ENCODE results near the gene CCND2.

CCND2 gene

DNA sequence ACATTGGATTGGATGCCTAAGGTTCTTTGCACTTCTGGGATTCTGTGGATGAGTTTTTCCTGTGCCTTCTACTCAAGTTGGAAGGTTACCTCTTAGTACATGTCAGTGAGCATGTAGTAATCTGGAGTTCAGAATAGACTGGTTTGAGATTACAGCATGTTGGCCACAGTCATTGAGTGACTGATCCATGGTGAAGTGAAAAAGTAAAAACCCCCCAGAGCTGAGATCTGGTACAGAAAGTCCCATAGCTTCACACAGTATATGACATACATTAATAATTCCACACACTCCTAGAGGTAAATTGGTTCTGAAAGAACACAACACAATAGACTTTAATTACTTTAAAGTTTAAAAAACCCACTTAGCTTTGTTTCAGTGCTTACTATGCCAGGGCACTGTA, 11.9 kb upstream of the CCND2 start:
- peaks cover 0 to 43% (median 0%) of the 10 kb centered on the region in 3 experiments for H3K27me3 ChIP-seq (ENCODE audit: control insufficient read depth in 3 of 3, insufficient read depth in 3 of 3, low read depth in 1 of 3, low read length in 3 of 3)

DNA sequence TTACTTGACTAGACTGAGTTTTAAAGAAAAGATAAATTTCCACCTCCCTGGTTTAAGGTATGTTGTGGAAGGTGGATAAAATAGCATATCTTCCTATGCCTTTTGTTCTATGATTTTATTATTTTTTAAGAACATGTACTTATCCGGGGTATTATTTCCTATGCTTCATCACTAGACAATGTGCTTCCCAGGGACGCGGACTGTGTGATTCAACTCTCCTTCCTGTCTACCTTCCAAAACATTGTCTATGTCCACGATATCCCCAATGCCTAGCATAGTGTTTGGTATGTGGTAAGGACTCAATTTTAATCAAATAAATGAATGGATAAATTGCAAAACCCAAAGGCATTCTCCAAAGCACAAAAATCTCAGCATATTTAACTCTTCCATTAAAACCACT, 8.3 kb upstream of the CCND2 start:
- no peak overlapping the region for H3K4me3 ChIP-seq (ENCODE audit: low read length in 2 of 2)
- no peak overlapping the region for H3K23ac ChIP-seq (ENCODE audit: low read depth, low read length, poor library complexity)
- no CpG with 5 or more reads among the region's 4 CpGs for WGBS, 2 donors (ENCODE audit: extremely low coverage in 2 of 2, insufficient read length in 2 of 2, insufficient replicate concordance in 1 of 2)
- no peak overlapping the region for H4K91ac ChIP-seq (ENCODE audit: low read depth, low read length, poor library complexity)
- H2BK15ac ChIP-seq (ENCODE audit: low read length) = no peak overlapping the region
- peaks cover 2 to 4% of the 10 kb centered on the region in 2 donors for H3K4me1 ChIP-seq (ENCODE audit: control insufficient read depth in 2 of 2, insufficient read depth in 1 of 2, low read depth in 1 of 2, low read length in 2 of 2)
- no peaks in the 10 kb centered on the region for H3K9me3 ChIP-seq (replicated peaks in 1 of 2; ENCODE audit: control insufficient read depth in 2 of 2, insufficient read depth in 1 of 2, low read depth in 1 of 2, low read length in 2 of 2)
- no peak overlapping the region for H3K27ac ChIP-seq (replicated peaks; ENCODE audit: low read length)
- no peak overlapping the region for H3K9ac ChIP-seq (ENCODE audit: low read depth, low read length, poor library complexity)
- H2BK12ac ChIP-seq (ENCODE audit: low read length) = no peak overlapping the region
- H3K79me1 ChIP-seq (ENCODE audit: low read depth, low read length) = no peaks in the 10 kb centered on the region
- H2AK5ac ChIP-seq (ENCODE audit: low read depth, low read length) = no peak overlapping the region
- H2AFZ ChIP-seq (ENCODE audit: low read length) = no peak overlapping the region
- no peak overlapping the region for H3K4ac ChIP-seq (ENCODE audit: low read length)
- no peak overlapping the region for H3K4me2 ChIP-seq (ENCODE audit: insufficient read depth, low read length, poor library complexity, severe bottlenecking)
- no peak overlapping the region for H3K18ac ChIP-seq (ENCODE audit: low read length)
- no peak overlapping the region for H2BK120ac ChIP-seq (ENCODE audit: low read depth, low read length)
- no peak overlapping the region for H2BK5ac ChIP-seq (ENCODE audit: low read length)
- no peak overlapping the region for H3K14ac ChIP-seq (ENCODE audit: low read length)
- peaks cover 0 to 72% (median 14%) of the 10 kb centered on the region in 3 experiments for H3K27me3 ChIP-seq (ENCODE audit: control insufficient read depth in 3 of 3, insufficient read depth in 3 of 3, low read depth in 1 of 3, low read length in 3 of 3)
- no peak overlapping the region for H4K8ac ChIP-seq (ENCODE audit: low read depth, low read length)
- H3K36me3 ChIP-seq (replicated peaks in 1 of 2; ENCODE audit: control insufficient read depth in 2 of 2, insufficient read depth in 2 of 2, low read length in 2 of 2) = no peaks in the 10 kb centered on the region
- DNase-seq (ENCODE audit: low spot score) = no peak

More for the DNA sequence above, 11.9 kb upstream of the CCND2 start:
- no peak overlapping the region for H2BK15ac ChIP-seq (ENCODE audit: low read length)
- H3K4ac ChIP-seq (ENCODE audit: low read length) = no peak overlapping the region
- H2AFZ ChIP-seq (ENCODE audit: low read length) = no peak overlapping the region
- H3K4me2 ChIP-seq (ENCODE audit: insufficient read depth, low read length, poor library complexity, severe bottlenecking) = no peak overlapping the region
- no peak overlapping the region for H3K23ac ChIP-seq (ENCODE audit: low read depth, low read length, poor library complexity)
- no peak overlapping the region for H2BK120ac ChIP-seq (ENCODE audit: low read depth, low read length)
- H4K91ac ChIP-seq (ENCODE audit: low read depth, low read length, poor library complexity) = no peak overlapping the region
- H3K36me3 ChIP-seq (replicated peaks in 1 of 2; ENCODE audit: control insufficient read depth in 2 of 2, insufficient read depth in 2 of 2, low read length in 2 of 2) = no peaks in the 10 kb centered on the region
- DNase-seq (ENCODE audit: low spot score) = no peak
- H3K9me3 ChIP-seq (replicated peaks in 1 of 2; ENCODE audit: control insufficient read depth in 2 of 2, insufficient read depth in 1 of 2, low read depth in 1 of 2, low read length in 2 of 2) = no peaks in the 10 kb centered on the region
- H3K4me3 ChIP-seq (ENCODE audit: low read length in 2 of 2) = no peak overlapping the region
- no peak overlapping the region for H3K18ac ChIP-seq (ENCODE audit: low read length)
- no peak overlapping the region for H2BK12ac ChIP-seq (ENCODE audit: low read length)
- no peak overlapping the region for H3K14ac ChIP-seq (ENCODE audit: low read length)
- H3K4me1 ChIP-seq (ENCODE audit: control insufficient read depth in 2 of 2, insufficient read depth in 1 of 2, low read depth in 1 of 2, low read length in 2 of 2) = no peaks in the 10 kb centered on the region
- no peak overlapping the region for H2AK5ac ChIP-seq (ENCODE audit: low read depth, low read length)
- H3K79me1 ChIP-seq (ENCODE audit: low read depth, low read length) = no peaks in the 10 kb centered on the region
- H3K27ac ChIP-seq (replicated peaks; ENCODE audit: low read length) = no peak overlapping the region
- no peak overlapping the region for H2BK5ac ChIP-seq (ENCODE audit: low read length)
- no peak overlapping the region for H3K9ac ChIP-seq (ENCODE audit: low read depth, low read length, poor library complexity)
- no peak overlapping the region for H4K8ac ChIP-seq (ENCODE audit: low read depth, low read length)

DNA sequence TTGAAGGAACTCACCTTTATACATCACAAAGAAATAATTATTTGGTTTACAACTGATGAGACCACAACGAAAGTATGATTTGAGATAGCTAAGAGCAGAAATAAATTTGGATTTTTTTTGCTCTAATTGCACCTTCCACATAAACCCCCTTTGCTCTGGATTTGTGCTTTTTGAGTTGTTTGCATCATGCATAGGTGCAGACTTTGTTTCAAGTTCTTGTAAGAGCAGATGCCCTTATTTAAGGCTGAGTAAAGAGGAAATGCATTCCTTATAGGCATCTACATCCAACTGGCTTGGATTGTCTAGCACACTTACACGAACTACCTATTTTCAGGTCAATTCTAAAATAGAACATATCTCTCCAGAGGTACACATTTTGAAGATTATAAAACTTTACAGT, 6.6 kb upstream of the CCND2 start:
- Histone ChIP-seq H3K4me1 (ENCODE audit: control insufficient read depth in 2 of 2, insufficient read depth in 1 of 2, low read depth in 1 of 2, low read length in 2 of 2) (peaks cover 6 to 8% of the 10 kb centered on the region in 2 donors), H4K8ac (ENCODE audit: low read depth, low read length) (no peak overlapping the region), H4K91ac (ENCODE audit: low read depth, low read length, poor library complexity) (no peak overlapping the region), H2BK12ac (ENCODE audit: low read length) (no peak overlapping the region), H3K4me3 (ENCODE audit: low read length in 2 of 2) (no peak overlapping the region), H3K14ac (ENCODE audit: low read length) (no peak overlapping the region), H3K9ac (ENCODE audit: low read depth, low read length, poor library complexity) (no peak overlapping the region), H2BK5ac (ENCODE audit: low read length) (no peak overlapping the region), H3K36me3 (replicated peaks in 1 of 2; ENCODE audit: control insufficient read depth in 2 of 2, insufficient read depth in 2 of 2, low read length in 2 of 2) (no peaks in the 10 kb centered on the region), H2BK15ac (ENCODE audit: low read length) (no peak overlapping the region), H3K27me3 (ENCODE audit: control insufficient read depth in 3 of 3, insufficient read depth in 3 of 3, low read depth in 1 of 3, low read length in 3 of 3) (peaks cover 0 to 74% (median 19%) of the 10 kb centered on the region in 3 experiments), H3K79me1 (ENCODE audit: low read depth, low read length) (no peaks in the 10 kb centered on the region), H2AFZ (ENCODE audit: low read length) (no peak overlapping the region), H3K4me2 (ENCODE audit: insufficient read depth, low read length, poor library complexity, severe bottlenecking) (no peak overlapping the region), H2BK120ac (ENCODE audit: low read depth, low read length) (no peak overlapping the region), H3K23ac (ENCODE audit: low read depth, low read length, poor library complexity) (no peak overlapping the region), H2AK5ac (ENCODE audit: low read depth, low read length) (no peak overlapping the region), H3K9me3 (replicated peaks in 1 of 2; ENCODE audit: control insufficient read depth in 2 of 2, insufficient read depth in 1 of 2, low read depth in 1 of 2, low read length in 2 of 2) (no peaks in the 10 kb centered on the region), H3K18ac (ENCODE audit: low read length) (no peak overlapping the region), H3K4ac (ENCODE audit: low read length) (no peak overlapping the region), H3K27ac (replicated peaks; ENCODE audit: low read length) (no peak overlapping the region)
- DNase-seq (ENCODE audit: low spot score) = no peak
- WGBS, 2 donors (ENCODE audit: extremely low coverage in 2 of 2, insufficient read length in 2 of 2, insufficient replicate concordance in 1 of 2) = no CpG with 5 or more reads among the region's 2 CpGs

GRCh38 chr12:4267704-4268328, 5.7 kb upstream of the CCND2 start:
- no peak overlapping the region for H3K27ac ChIP-seq (replicated peaks; ENCODE audit: low read length)
- no peak overlapping the region for H2BK12ac ChIP-seq (ENCODE audit: low read length)
- no peak overlapping the region for H4K8ac ChIP-seq (ENCODE audit: low read depth, low read length)
- H3K4ac ChIP-seq (ENCODE audit: low read length) = no peak overlapping the region
- H2AK5ac ChIP-seq (ENCODE audit: low read depth, low read length) = no peak overlapping the region
- no peak overlapping the region for H3K9ac ChIP-seq (ENCODE audit: low read depth, low read length, poor library complexity)
- no peak overlapping the region for H3K18ac ChIP-seq (ENCODE audit: low read length)
- no peak overlapping the region for H2BK5ac ChIP-seq (ENCODE audit: low read length)
- H3K9me3 ChIP-seq (replicated peaks in 1 of 2; ENCODE audit: control insufficient read depth in 2 of 2, insufficient read depth in 1 of 2, low read depth in 1 of 2, low read length in 2 of 2) = no peaks in the 10 kb centered on the region
- no peak for DNase-seq (ENCODE audit: low spot score)
- H3K79me1 ChIP-seq (ENCODE audit: low read depth, low read length) = no peaks in the 10 kb centered on the region
- H3K14ac ChIP-seq (ENCODE audit: low read length) = no peak overlapping the region
- no peak overlapping the region for H3K4me3 ChIP-seq (ENCODE audit: low read length in 2 of 2)
- H3K36me3 ChIP-seq (replicated peaks in 1 of 2; ENCODE audit: control insufficient read depth in 2 of 2, insufficient read depth in 2 of 2, low read length in 2 of 2) = no peaks in the 10 kb centered on the region
- peaks cover 12 to 13% of the 10 kb centered on the region in 2 donors for H3K4me1 ChIP-seq (ENCODE audit: control insufficient read depth in 2 of 2, insufficient read depth in 1 of 2, low read depth in 1 of 2, low read length in 2 of 2)
- H2AFZ ChIP-seq (ENCODE audit: low read length) = no peak overlapping the region
- no peak overlapping the region for H4K91ac ChIP-seq (ENCODE audit: low read depth, low read length, poor library complexity)
- WGBS, 2 donors (ENCODE audit: extremely low coverage in 2 of 2, insufficient read length in 2 of 2, insufficient replicate concordance in 1 of 2) = no CpG with 5 or more reads among the region's 2 CpGs
- H2BK120ac ChIP-seq (ENCODE audit: low read depth, low read length) = no peak overlapping the region
- H3K4me2 ChIP-seq (ENCODE audit: insufficient read depth, low read length, poor library complexity, severe bottlenecking) = no peak overlapping the region
- H2BK15ac ChIP-seq (ENCODE audit: low read length) = no peak overlapping the region
- peaks cover 0 to 71% (median 19%) of the 10 kb centered on the region in 3 experiments for H3K27me3 ChIP-seq (ENCODE audit: control insufficient read depth in 3 of 3, insufficient read depth in 3 of 3, low read depth in 1 of 3, low read length in 3 of 3)
- no peak overlapping the region for H3K23ac ChIP-seq (ENCODE audit: low read depth, low read length, poor library complexity)
